Vagina (tissue), 2 donors: ENCODE data around the gene SCMH1.

Experiments
- POLR2A ChIP-seq, 2 donors: fragments of 450-650 bp; IDR thresholded peaks; one replicate each; pipeline ENCODE4 v1.6.1; 2017; ENCODE audit warnings: antibody characterized with exemption in 2 of 2, mild to moderate bottlenecking in 2 of 2, moderate library complexity in 2 of 2
- POLR2AphosphoS5 ChIP-seq, 2 donors: sonication (generic); formaldehyde crosslinking; IDR thresholded peaks; one replicate each; pipeline ENCODE4 v1.9.0; 2017; ENCODE audit warnings: antibody characterized with exemption in 2 of 2, mild to moderate bottlenecking in 2 of 2, low read depth in 1 of 2; ENCODE audit not compliant: insufficient read depth in 1 of 2
- TF ChIP-seq, protein P1 (sequence below), 3 experiments: fragments of 450-650 bp in 2 of 3; fragments of 200-600 bp in 1 of 3; sonication (generic) in 1 of 3; IDR thresholded peaks; one replicate each; pipeline ENCODE4 v1.5.1; 2017 to 2019; ENCODE audit warnings: antibody characterized with exemption in 3 of 3, mild to moderate bottlenecking in 2 of 3, moderate library complexity in 2 of 3

DNA sequence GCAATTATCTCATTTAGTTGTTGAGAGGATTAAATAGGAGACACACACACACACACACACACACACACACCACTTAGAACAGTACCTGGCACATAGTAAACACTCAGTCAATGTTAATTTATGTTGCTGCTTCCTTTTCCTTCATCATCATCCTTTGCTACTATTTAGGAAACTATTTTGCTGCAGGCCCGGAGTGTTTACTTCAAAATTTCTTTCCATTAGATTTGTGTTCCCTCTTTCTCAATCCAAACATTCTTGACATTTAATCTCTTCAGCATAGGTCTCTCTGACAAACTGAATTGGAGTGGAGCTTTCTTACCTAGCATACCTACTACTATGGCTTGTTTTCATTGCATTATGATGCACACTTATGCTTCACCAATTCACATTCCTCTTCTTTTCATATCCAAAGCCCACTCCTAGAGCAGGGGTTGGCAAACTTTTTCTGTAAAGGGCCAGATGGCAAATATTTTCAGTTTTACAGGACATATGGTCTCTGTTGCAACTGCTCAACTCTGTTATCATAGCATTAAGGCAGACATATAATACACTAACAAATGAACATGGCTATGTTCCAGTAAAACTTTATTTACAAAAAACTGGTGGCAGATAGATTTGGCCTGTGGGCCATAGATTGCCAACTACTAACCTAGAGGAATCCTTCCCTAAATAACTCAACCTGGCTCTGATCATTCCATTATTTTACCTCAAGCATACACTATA lies 49.5 kb downstream of the SCMH1 start:
- TF ChIP-seq POLR2AphosphoS5 (IDR thresholded peaks at IDR 0.05; ENCODE audit: insufficient read depth in 1 of 2, low read depth in 1 of 2) (no peak), POLR2A (IDR thresholded peaks at IDR 0.05) (no peak)
- TF ChIP-seq, protein P1, sequence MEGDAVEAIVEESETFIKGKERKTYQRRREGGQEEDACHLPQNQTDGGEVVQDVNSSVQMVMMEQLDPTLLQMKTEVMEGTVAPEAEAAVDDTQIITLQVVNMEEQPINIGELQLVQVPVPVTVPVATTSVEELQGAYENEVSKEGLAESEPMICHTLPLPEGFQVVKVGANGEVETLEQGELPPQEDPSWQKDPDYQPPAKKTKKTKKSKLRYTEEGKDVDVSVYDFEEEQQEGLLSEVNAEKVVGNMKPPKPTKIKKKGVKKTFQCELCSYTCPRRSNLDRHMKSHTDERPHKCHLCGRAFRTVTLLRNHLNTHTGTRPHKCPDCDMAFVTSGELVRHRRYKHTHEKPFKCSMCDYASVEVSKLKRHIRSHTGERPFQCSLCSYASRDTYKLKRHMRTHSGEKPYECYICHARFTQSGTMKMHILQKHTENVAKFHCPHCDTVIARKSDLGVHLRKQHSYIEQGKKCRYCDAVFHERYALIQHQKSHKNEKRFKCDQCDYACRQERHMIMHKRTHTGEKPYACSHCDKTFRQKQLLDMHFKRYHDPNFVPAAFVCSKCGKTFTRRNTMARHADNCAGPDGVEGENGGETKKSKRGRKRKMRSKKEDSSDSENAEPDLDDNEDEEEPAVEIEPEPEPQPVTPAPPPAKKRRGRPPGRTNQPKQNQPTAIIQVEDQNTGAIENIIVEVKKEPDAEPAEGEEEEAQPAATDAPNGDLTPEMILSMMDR (IDR thresholded peaks at IDR 0.05), result no peak
